ENCODE data around the gene MAP3K3.
"Not testable (repeated sequence)": the region's sequence is repeated elsewhere in the genome, so short reads cannot be mapped to it uniquely, and the experiment has no call there.

MAP3K3 gene

DNA sequence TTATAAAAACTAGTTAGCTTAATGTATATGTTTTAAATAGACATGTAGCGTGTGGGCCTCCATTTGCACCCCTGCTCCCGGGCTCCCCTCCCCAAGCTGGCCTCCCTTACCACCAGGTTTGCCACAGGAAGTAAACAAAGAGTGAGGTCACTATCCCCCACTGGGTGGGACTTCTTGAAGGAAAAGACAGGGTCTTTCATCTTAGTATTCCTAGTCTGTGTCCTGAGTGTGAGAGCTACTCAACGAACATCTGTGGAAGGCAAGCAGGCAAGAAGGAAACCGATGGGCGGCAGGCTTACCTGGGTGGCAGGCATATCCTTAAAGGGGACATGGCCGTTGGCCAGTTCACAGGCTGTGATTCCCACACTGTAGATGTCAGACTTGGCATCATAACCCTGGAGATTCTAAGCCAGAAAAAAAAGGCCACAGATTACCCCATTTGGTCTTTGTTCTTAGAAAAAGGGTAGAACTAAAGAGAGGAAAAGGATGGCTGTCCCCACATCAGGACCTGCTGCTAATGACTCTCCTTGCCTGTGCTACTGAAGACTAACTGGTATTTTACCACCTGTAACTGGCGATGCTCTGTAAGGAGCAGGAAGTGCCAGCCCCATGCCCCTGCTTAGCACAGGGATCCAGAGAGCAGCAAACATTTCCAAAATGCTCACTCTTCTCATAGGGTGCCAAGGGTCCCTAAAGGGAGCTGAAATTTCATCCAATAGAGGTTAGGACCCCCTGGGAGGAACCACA lies 84.3 kb downstream of the MAP3K3 start:
- DNase-seq (ENCODE audit: low spot score) = no peak

DNA sequence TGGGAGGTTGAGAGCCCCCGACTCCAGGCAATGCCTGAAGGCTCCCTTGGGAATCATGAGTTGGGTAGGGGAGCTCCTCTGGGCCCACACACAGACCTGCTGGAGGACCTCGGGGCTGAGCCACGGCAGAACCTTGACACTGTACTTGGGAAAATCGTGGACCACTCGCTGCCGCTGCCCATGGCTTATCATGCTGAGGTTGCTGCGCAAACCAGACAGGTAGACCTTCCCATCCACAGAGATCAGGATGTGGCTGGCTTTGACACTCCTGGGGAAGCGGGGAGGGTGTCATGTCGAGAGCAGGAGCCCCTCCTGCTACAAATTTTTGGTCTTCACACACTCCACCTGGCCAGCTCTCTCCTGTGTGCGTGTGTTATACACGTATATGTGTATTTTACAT lies 84.9 kb downstream of the MAP3K3 start:
- DNase-seq (ENCODE audit: low spot score) = no peak

DNA sequence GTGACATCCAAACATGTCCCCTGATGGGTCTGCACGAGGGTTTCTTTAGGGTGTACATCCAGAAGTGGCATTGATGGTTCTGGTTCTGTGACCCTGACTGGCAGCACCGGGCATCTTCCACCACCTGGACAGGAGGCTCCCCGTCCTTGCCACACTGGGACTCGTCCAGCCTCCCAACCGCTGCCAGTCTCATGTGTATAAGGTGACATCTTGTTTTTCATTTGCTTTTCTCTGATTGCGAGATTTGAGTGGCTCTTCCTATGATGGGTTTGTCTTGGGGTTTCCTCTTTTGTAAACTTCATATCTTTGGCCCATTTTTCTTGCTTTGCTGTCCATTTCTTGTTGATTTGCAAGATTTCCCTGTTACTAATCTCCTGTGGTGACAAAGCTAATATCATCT lies 86.9 kb downstream of the MAP3K3 start:
- DNase-seq (ENCODE audit: low spot score) = no peak

DNA sequence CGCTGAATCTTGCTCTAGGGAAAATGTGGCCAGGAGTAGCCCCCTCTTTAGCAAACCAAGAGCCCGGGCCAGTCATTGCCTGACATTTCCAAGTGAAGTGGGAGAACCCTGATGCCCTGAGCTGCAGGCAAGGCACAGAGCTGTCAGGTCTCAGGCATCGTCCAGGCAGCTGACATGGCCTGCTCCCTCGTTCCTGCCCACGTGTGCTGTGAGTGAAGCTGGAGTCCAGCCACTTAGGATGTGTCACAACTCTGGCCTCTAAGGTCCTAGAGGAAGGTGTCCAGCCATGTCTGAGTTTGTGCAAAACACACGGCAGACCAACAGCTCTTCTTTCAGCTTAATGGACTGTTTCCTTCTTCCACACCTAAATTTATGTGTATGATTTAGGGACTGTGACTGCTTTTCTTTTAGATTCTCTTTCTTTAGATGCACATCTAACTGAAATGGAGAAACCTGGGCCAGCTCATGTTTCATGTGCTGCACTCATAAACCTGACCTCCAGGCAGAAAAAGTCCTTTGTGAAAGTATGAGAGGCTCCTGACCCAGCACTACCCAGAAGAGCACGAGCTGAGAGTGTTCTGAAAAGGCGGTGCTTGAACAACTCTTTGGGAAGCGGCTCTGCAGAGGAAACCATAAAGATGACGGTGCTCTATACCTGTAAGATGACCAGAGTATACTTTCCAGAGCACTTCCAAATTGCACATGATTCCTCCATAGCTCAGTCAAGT lies 92.5 kb downstream of the MAP3K3 start:
- no peak for DNase-seq (ENCODE audit: low spot score)

GRCh38 chr17:63716426-63716825 lies 94.2 kb downstream of the MAP3K3 start:
- no peak for DNase-seq (ENCODE audit: low spot score)

DNA sequence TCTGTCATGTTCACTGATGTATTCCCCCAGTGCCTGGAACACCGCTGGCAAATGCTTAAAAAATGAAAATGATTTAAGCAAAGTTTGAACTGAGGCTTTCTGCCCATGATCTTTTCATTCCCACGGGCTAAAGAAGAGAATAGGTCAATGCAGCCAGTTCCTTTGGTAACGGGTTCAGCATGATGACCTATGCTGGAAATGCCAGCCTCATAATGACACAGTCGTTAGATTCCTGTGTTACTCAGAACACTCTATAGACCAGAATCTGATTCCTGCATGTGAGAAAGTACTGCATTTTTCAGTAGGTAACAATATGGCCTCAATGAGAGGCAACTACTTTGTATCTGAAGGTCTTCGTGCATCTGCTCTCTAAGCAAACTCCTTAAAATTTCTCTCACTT lies 96.8 kb downstream of the MAP3K3 start:
- no peak for DNase-seq (ENCODE audit: low spot score)

- not testable (repeated sequence) for DNase-seq (ENCODE audit: low spot score)
Measured at GRCh38 chr17:63720194-63720593, 98.0 kb downstream of the MAP3K3 start.

DNA sequence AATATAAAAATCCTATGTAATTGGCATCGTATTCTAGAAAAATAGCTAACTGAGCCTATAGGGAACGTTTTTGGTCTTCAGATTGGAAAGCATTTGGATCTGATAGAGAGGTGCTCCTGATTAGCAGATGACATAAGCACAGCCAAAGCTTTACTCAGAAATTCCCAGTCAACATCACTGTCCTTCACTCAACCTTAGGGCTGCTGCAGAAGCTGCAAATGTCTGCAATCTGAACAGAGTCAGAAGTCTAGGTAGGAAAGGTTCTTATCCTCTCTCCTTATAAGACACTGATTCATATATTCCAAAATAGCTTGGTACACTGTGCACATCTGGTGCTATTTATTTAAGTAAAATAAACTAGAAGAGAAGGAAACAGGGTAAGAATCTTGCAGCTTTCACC lies 100.2 kb downstream of the MAP3K3 start:
- no peak for DNase-seq (ENCODE audit: low spot score)

- DNase-seq (ENCODE audit: low spot score) = no peak
Measured at GRCh38 chr17:63735691-63736090, 113.5 kb downstream of the MAP3K3 start.

GRCh38 chr17:63740464-63741142 lies 118.4 kb downstream of the MAP3K3 start:
- DNase-seq (ENCODE audit: low spot score) = peak; percentile 6

DNA sequence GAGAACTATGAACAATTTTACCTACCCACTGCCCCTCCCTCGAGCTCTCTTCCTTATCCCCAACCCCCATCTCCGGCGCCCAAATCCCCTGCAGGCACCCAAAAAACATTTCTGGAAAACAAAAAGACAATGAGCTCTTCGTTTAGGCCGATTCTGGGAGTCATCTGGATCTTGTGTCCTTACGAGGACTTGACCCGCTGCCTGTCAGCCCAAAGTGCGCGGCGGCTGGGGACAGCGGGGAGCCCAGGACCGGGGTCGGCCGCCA lies 118.9 kb downstream of the MAP3K3 start:
- DNase-seq (ENCODE audit: low spot score) = peak; percentile 47

DNA sequence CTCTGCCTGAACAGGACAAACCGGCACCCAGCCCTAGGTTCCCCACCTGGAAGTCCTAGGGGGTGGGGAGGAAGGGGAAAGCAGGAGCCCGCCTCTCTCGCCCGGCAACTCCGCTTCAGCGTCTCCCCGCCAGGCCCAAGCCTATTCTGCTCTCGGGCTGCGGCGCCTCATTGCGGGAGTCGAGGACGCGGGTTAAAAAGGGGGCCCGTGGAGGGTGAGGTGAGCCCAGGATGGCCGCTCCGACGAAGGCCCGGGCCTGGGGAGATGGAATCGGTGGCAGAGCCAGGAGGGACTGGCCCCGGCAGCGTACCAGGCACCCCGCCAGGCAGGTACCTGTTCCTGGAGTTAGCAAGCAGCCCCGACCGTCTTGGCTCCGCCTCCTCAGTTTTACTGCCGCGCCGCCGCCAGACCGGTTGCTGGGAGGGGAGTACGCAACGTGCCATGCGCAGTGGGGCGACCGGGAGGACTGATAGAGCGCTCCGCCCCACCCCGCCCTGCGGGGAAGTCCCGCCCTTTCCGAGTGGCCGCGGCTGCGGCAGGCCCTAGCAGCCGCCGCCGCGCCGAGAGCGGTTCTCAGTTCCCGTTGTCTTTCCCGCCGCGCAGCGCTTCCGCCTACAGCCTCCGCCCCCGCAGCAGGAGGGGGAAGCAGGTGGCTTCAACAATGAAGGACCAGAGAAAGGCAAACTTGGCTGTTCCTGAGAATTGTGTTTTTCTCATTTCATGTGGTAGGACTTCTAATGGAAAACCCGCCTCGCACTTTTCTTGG lies 119.4 kb downstream of the MAP3K3 start, which contains the start of gene STRADA:
TSS of gene STRADA (minus strand) at position 392 of the 766 bp plus-strand sequence. CDS start 13,430 bp downstream, outside the sequence.
- DNase-seq (ENCODE audit: low spot score) = peak; percentile 99

All from GM03348 (cell line).